Activated naive CD8-positive, alpha-beta T cell treated with anti-CD3 and anti-CD28 coated beads, Interleukin-2, amount 50 U/mL, for 24 hours (primary cell): ENCODE results near the gene DGCR2.
"Not testable (repeated sequence)": the region's sequence is repeated elsewhere in the genome, so short reads cannot be mapped to it uniquely, and the experiment has no call there.

Experiments
- ATAC-seq: fragments of 150-1000 bp; cut with Tn5 transposase; one replicate; pipeline ENCODE4 v1.10.0; 2021
- DNase-seq: peaks from one replicate; pipeline ENCODE4 v3.0.0; 2021
- H3K27ac Mint-ChIP-seq: one replicate; pipeline ENCODE4 v1.8.0; 2021; ENCODE audit warnings: mild to moderate bottlenecking, mixed read lengths
- H3K27me3 Mint-ChIP-seq: one replicate; pipeline ENCODE4 v1.8.0; 2021; ENCODE audit warnings: mixed read lengths
- H3K36me3 Mint-ChIP-seq: one replicate; pipeline ENCODE4 v1.8.0; 2021; ENCODE audit warnings: low read depth, mixed read lengths
- H3K4me1 Mint-ChIP-seq: one replicate; pipeline ENCODE4 v1.8.0; 2021; ENCODE audit warnings: mixed read lengths
- H3K4me3 Mint-ChIP-seq: one replicate; pipeline ENCODE4 v1.8.0; 2021; ENCODE audit warnings: mild to moderate bottlenecking, moderate library complexity, mixed read lengths
- H3K9me3 Mint-ChIP-seq: one replicate; pipeline ENCODE4 v1.8.0; 2021; ENCODE audit warnings: mixed read lengths

Gene DGCR2

GRCh38 chr22:19039448-19039780, 82.8 kb downstream of the DGCR2 start:
- H3K27me3 Mint-ChIP-seq, result no peaks in the 10 kb centered on the region
- no peak overlapping the region for H3K4me3 Mint-ChIP-seq
- no peaks in the 10 kb centered on the region for H3K4me1 Mint-ChIP-seq
- ATAC-seq, result no peak
- no peaks in the 10 kb centered on the region for H3K9me3 Mint-ChIP-seq
- H3K27ac Mint-ChIP-seq, result no peak overlapping the region
- H3K36me3 Mint-ChIP-seq, result peaks cover 2% of the 10 kb centered on the region
- DNase-seq, result no peak

- H3K27ac Mint-ChIP-seq, result no peak overlapping the region
- H3K36me3 Mint-ChIP-seq, result peaks cover 2% of the 10 kb centered on the region
- H3K9me3 Mint-ChIP-seq, result no peaks in the 10 kb centered on the region
- H3K27me3 Mint-ChIP-seq, result no peaks in the 10 kb centered on the region
- no peak overlapping the region for H3K4me3 Mint-ChIP-seq
- ATAC-seq (no peak), DNase-seq (no peak)
- no peaks in the 10 kb centered on the region for H3K4me1 Mint-ChIP-seq
Measured at GRCh38 chr22:19038728-19039447, 83.3 kb downstream of the DGCR2 start.

- DNase-seq, result no peak
- Mint-ChIP-seq H3K36me3 (peaks cover 2% of the 10 kb centered on the region), H3K27me3 (no peaks in the 10 kb centered on the region), H3K4me3 (no peak overlapping the region), H3K4me1 (no peaks in the 10 kb centered on the region), H3K9me3 (no peaks in the 10 kb centered on the region), H3K27ac (no peak overlapping the region)
- no peak for ATAC-seq
Measured at GRCh38 chr22:19038164-19038546, 84.1 kb downstream of the DGCR2 start.

GRCh38 chr22:19037282-19038163, 84.7 kb downstream of the DGCR2 start:
- ATAC-seq, result no peak

GRCh38 chr22:19036523-19037273, 85.5 kb downstream of the DGCR2 start:
- Mint-ChIP-seq H3K36me3 (no peaks in the 10 kb centered on the region), H3K4me1 (no peaks in the 10 kb centered on the region), H3K4me3 (no peak overlapping the region), H3K27me3 (no peaks in the 10 kb centered on the region), H3K9me3 (no peaks in the 10 kb centered on the region), H3K27ac (no peak overlapping the region)
- ATAC-seq (no peak), DNase-seq (no peak)

More at GRCh38 chr22:19037282-19038163, 84.7 kb downstream of the DGCR2 start:
- Mint-ChIP-seq H3K4me3 (no peak overlapping the region), H3K36me3 (peaks cover 2% of the 10 kb centered on the region), H3K27me3 (no peaks in the 10 kb centered on the region), H3K27ac (no peak overlapping the region), H3K4me1 (no peaks in the 10 kb centered on the region), H3K9me3 (no peaks in the 10 kb centered on the region)
- no peak for DNase-seq

- no peaks in the 10 kb centered on the region for H3K27me3 Mint-ChIP-seq
- H3K4me1 Mint-ChIP-seq, result no peaks in the 10 kb centered on the region
- no peak overlapping the region for H3K4me3 Mint-ChIP-seq
- no peaks in the 10 kb centered on the region for H3K9me3 Mint-ChIP-seq
- no peak for ATAC-seq
- H3K36me3 Mint-ChIP-seq, result no peaks in the 10 kb centered on the region
- no peak overlapping the region for H3K27ac Mint-ChIP-seq
- DNase-seq, result no peak
Measured at GRCh38 chr22:19036229-19036522, 86.0 kb downstream of the DGCR2 start.

GRCh38 chr22:19035474-19036228, 86.6 kb downstream of the DGCR2 start:
- no peaks in the 10 kb centered on the region for H3K36me3 Mint-ChIP-seq
- peaks cover 3% of the 10 kb centered on the region for H3K27me3 Mint-ChIP-seq
- H3K27ac Mint-ChIP-seq, result no peak overlapping the region
- ATAC-seq (no peak), DNase-seq (no peak)
- no peaks in the 10 kb centered on the region for H3K4me1 Mint-ChIP-seq
- H3K4me3 Mint-ChIP-seq, result no peak overlapping the region
- H3K9me3 Mint-ChIP-seq, result no peaks in the 10 kb centered on the region

GRCh38 chr22:19035126-19035473, 87.1 kb downstream of the DGCR2 start:
- not testable (repeated sequence) for H3K9me3 Mint-ChIP-seq, H3K36me3 Mint-ChIP-seq, H3K4me1 Mint-ChIP-seq, H3K27me3 Mint-ChIP-seq, ATAC-seq, H3K4me3 Mint-ChIP-seq, H3K27ac Mint-ChIP-seq, DNase-seq

- H3K36me3 Mint-ChIP-seq, H3K27me3 Mint-ChIP-seq, H3K4me1 Mint-ChIP-seq, H3K27ac Mint-ChIP-seq, H3K9me3 Mint-ChIP-seq, DNase-seq, ATAC-seq, H3K4me3 Mint-ChIP-seq: not testable (repeated sequence)
Measured at GRCh38 chr22:19034724-19035120, 87.5 kb downstream of the DGCR2 start.

GRCh38 chr22:19034031-19034723, 88.0 kb downstream of the DGCR2 start:
- not testable (repeated sequence) for H3K4me3 Mint-ChIP-seq, ATAC-seq, H3K27me3 Mint-ChIP-seq, DNase-seq, H3K27ac Mint-ChIP-seq, H3K9me3 Mint-ChIP-seq, H3K4me1 Mint-ChIP-seq, H3K36me3 Mint-ChIP-seq

- peaks cover 14% of the 10 kb centered on the region for H3K27me3 Mint-ChIP-seq
- H3K4me1 Mint-ChIP-seq, ATAC-seq: not testable (repeated sequence)
Measured at GRCh38 chr22:19033568-19033905, 88.7 kb downstream of the DGCR2 start.

GRCh38 chr22:19032898-19033567, 89.2 kb downstream of the DGCR2 start:
- not testable (repeated sequence) for H3K4me3 Mint-ChIP-seq, DNase-seq, ATAC-seq, H3K4me1 Mint-ChIP-seq, H3K27ac Mint-ChIP-seq, H3K9me3 Mint-ChIP-seq, H3K36me3 Mint-ChIP-seq
- H3K27me3 Mint-ChIP-seq, result peaks cover 19% of the 10 kb centered on the region

More at GRCh38 chr22:19033568-19033905, 88.7 kb downstream of the DGCR2 start:
- H3K36me3 Mint-ChIP-seq, H3K9me3 Mint-ChIP-seq, H3K27ac Mint-ChIP-seq, H3K4me3 Mint-ChIP-seq, DNase-seq: not testable (repeated sequence)

GRCh38 chr22:19032156-19032785, 89.9 kb downstream of the DGCR2 start:
- not testable (repeated sequence) for H3K4me3 Mint-ChIP-seq, ATAC-seq

More at GRCh38 chr22:19032156-19032785, 89.9 kb downstream of the DGCR2 start:
- H3K9me3 Mint-ChIP-seq, H3K27ac Mint-ChIP-seq, DNase-seq, H3K36me3 Mint-ChIP-seq, H3K4me1 Mint-ChIP-seq: not testable (repeated sequence)
- H3K27me3 Mint-ChIP-seq, result peaks cover 19% of the 10 kb centered on the region
